Measurements from ENCODE around the gene LHX3. TPM values are rescaled to one million over a fixed set of nuclear protein-coding genes. Genes with fewer than 3 reads are reported as not detected.

Gene LHX3
- total and polyA plus RNA-seq, 2 of the 8 experiments (the other 6 are each of a cell fraction or from before 2014, with no cell fraction given), result 0.02 TPM; not detected in 1

DNA sequence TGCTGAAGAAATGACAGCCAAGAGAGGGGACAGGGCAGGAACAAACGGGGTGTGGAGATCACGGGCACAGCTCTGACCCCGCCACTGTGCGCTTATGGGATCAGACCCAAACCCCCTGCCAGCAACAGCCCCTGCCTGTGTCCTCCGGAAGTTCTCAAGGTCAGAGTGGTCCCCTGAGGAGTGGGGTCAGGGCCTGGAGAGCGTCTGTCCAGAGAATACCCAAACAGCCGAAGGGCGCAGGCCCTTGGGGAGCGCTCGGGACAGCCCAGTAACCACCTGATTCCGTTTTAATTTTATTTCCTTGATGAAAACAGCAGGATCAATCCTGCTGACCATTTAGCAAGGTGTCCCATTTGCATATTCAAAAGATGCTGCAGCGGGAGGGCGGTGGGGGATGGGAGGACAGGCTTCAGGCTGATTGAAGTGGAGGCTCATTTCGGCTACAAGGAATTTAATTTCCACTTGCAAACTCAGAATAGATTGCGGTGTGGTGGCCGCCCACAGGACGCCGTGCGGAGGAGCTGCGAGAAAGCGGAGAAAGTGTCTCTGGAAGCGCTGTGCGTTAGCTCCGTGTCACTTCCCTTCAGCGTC, 53.6 kb downstream of the LHX3 start (continued):
- TF ChIP-seq, protein P1, sequence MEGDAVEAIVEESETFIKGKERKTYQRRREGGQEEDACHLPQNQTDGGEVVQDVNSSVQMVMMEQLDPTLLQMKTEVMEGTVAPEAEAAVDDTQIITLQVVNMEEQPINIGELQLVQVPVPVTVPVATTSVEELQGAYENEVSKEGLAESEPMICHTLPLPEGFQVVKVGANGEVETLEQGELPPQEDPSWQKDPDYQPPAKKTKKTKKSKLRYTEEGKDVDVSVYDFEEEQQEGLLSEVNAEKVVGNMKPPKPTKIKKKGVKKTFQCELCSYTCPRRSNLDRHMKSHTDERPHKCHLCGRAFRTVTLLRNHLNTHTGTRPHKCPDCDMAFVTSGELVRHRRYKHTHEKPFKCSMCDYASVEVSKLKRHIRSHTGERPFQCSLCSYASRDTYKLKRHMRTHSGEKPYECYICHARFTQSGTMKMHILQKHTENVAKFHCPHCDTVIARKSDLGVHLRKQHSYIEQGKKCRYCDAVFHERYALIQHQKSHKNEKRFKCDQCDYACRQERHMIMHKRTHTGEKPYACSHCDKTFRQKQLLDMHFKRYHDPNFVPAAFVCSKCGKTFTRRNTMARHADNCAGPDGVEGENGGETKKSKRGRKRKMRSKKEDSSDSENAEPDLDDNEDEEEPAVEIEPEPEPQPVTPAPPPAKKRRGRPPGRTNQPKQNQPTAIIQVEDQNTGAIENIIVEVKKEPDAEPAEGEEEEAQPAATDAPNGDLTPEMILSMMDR (IDR thresholded peaks at IDR 0.05; ENCODE audit: control extremely low read depth in 1 of 3, insufficient read depth in 1 of 3, low read depth in 1 of 3, low read length in 3 of 3), result no peak
- 0 out of 3 replicates have a peak, but pooled peaks of 1 of the 2 experiments have one; percentile 29 for TF ChIP-seq EP300 (IDR thresholded peaks at IDR 0.05; ENCODE audit: borderline replicate concordance in 1 of 2, low read depth in 2 of 2, low read length in 2 of 2)
- peak; percentile 88; the same call in 1 of the 2 replicates for TF ChIP-seq RBBP5 (IDR thresholded peaks at IDR 0.05; ENCODE audit: borderline replicate concordance, low read depth, low read length)
- peak; percentile 62; the same call in 1 of the 2 replicates for TF ChIP-seq KDM1A (IDR thresholded peaks at IDR 0.05; ENCODE audit: borderline replicate concordance, low read length)
- no peak for TF ChIP-seq RNF2 (IDR thresholded peaks at IDR 0.05; ENCODE audit: borderline replicate concordance, low read depth, low read length, missing control alignments, poor library complexity, severe bottlenecking)
- TF ChIP-seq TEAD4 (IDR thresholded peaks at IDR 0.05; ENCODE audit: low read depth, low read length), result 0 out of 2 replicates have a peak, but pooled peaks have one; percentile 15
- TF ChIP-seq SIX5 (IDR thresholded peaks at IDR 0.05; ENCODE audit: low read depth, low read length), result no peak
- peak in 1 of 2 experiments; percentile 36; a peak in 1 of 4 replicates for TF ChIP-seq HDAC2 (IDR thresholded peaks at IDR 0.05; ENCODE audit: borderline replicate concordance in 1 of 2, low read depth in 2 of 2, low read length in 2 of 2)
- no peak for TF ChIP-seq TAF7 (optimal IDR thresholded peaks at IDR 0.05; ENCODE audit: borderline replicate concordance, low read depth, low read length)
- no peak for TF ChIP-seq CBX8 (IDR thresholded peaks at IDR 0.05; ENCODE audit: borderline replicate concordance, low read depth, low read length)
- TF ChIP-seq SIN3A (conservative IDR thresholded peaks at IDR 0.05 in 1 of 2, IDR thresholded peaks at IDR 0.05 in 1 of 2; ENCODE audit: low read depth in 1 of 2, low read length in 2 of 2), result no peak
- no peak for TF ChIP-seq RXRA (IDR thresholded peaks at IDR 0.05; ENCODE audit: insufficient read depth, low read depth, low read length)
- no peak for TF ChIP-seq RAD21 (IDR thresholded peaks at IDR 0.05 in 1 of 2, conservative IDR thresholded peaks at IDR 0.05 in 1 of 2; ENCODE audit: low read depth in 2 of 2, low read length in 2 of 2)
- TF ChIP-seq NRF1 (IDR thresholded peaks at IDR 0.05; ENCODE audit: low read depth, low read length), result no peak
- TF ChIP-seq NANOG (IDR thresholded peaks at IDR 0.05; ENCODE audit: insufficient read depth, low read depth, low read length, poor library complexity, severe bottlenecking), result no peak
- TF ChIP-seq JUND (IDR thresholded peaks at IDR 0.05; ENCODE audit: low read length), result no peak
- TF ChIP-seq EGR1 (IDR thresholded peaks at IDR 0.05; ENCODE audit: borderline replicate concordance, low read depth, low read length), result no peak
- TF ChIP-seq EZH2 (IDR thresholded peaks at IDR 0.05; ENCODE audit: low read depth, low read length, severe bottlenecking), result no peak
- TF ChIP-seq GABPA (IDR thresholded peaks at IDR 0.05; ENCODE audit: borderline replicate concordance, insufficient read depth, low read length), result no peak

Data from H1 (cell line).